Small intestine (tissue), 7 donors: ENCODE data around the gene CDH23. TPM values are rescaled to one million over a fixed set of nuclear protein-coding genes. Genes with fewer than 3 reads are reported as not detected.

ENCODE experiments used
- DNase-seq, 2 donors: peaks; one replicate each; pipeline versions ENCODE4 v3.0.0 to v3.0.0-alpha.2; 2013
- FAIRE-seq: peaks from 2 replicates; lab custom pipeline; 2012; peaks lifted over from hg19 to GRCh38; lab: Jason Lieb, UNC
- H3K27ac ChIP-seq, 3 donors: one replicate each; pipeline ENCODE4 v1.5.1; 2013; ENCODE audit warnings: low read length in 2 of 3, mild to moderate bottlenecking in 2 of 3, control low read depth in 1 of 3, inconsistent platforms in 1 of 3, low read depth in 1 of 3, moderate library complexity in 1 of 3
- H3K27me3 ChIP-seq, 3 donors: one replicate each; pipeline ENCODE4 v1.6.1; 2013; ENCODE audit warnings: low read length in 3 of 3, inconsistent platforms in 1 of 3; ENCODE audit not compliant: control insufficient read depth in 3 of 3, insufficient read depth in 3 of 3
- H3K36me3 ChIP-seq, 3 donors: one replicate each; pipeline ENCODE4 v1.6.1; 2013; ENCODE audit warnings: low read length in 3 of 3, inconsistent platforms in 1 of 3, low read depth in 1 of 3, mild to moderate bottlenecking in 1 of 3, moderate library complexity in 1 of 3; ENCODE audit not compliant: control insufficient read depth in 3 of 3, insufficient read depth in 2 of 3
- H3K4me1 ChIP-seq, 3 donors: one replicate each; pipeline ENCODE4 v1.6.1; 2013; ENCODE audit warnings: low read length in 2 of 3, inconsistent platforms in 1 of 3, low read depth in 1 of 3, mild to moderate bottlenecking in 1 of 3, moderate library complexity in 1 of 3; ENCODE audit not compliant: control insufficient read depth in 3 of 3, insufficient read depth in 2 of 3
- H3K4me3 ChIP-seq, 3 donors: one replicate each; pipeline ENCODE4 v1.5.1; 2013; ENCODE audit warnings: low read length in 3 of 3, control low read depth in 1 of 3, inconsistent platforms in 1 of 3, low read depth in 1 of 3, mild to moderate bottlenecking in 1 of 3, moderate library complexity in 1 of 3
- H3K9me3 ChIP-seq, 2 donors: one replicate each; pipeline ENCODE4 v1.6.1; 2013; ENCODE audit warnings: low read depth in 1 of 2, low read length in 1 of 2; ENCODE audit not compliant: control insufficient read depth in 2 of 2, insufficient read depth in 1 of 2
- whole genome bisulfite sequencing, 3 donors: extraction: QIAGEN DNeasy Blood & Tissue Kit; methylation state at CpG; one replicate each; pipeline ENCODE4 v1.1.7; 2013; 5-methylcytosine and 5-hydroxymethylcytosine counted together
- polyA plus RNA-seq, 4 donors: library from polyadenylated mRNA; stranded (reverse) in 3 of 4; unstranded in 1 of 4; fragments of 200-250 nt in 3 of 4; fragments of 120-200 nt in 1 of 4; gene quantifications; one replicate each; pipeline versions ENCODE4 v1.2.1 to v1.2.3, GENCODE V29; 2013
- donor health status: healthy with polysubstance abuse.
- donor health status: control.
- donor health status: control.
- donor health status: Bipolar disorder and iron deficiency.
- donor health status: healthy.

The CDH23 gene
- polyA plus RNA-seq, 4 donors, result 0.89 to 2.5 (median 1.6) TPM

- DNase-seq, result no peak
- 80 to 88% (median 82%) methylated on average over 9 of the region's 9 CpGs for WGBS, 3 donors
These were observed 63.9 kb downstream of the CDH23 start for GRCh38 chr10:71460615-71461014.

GRCh38 chr10:71461457-71461856 is 64.7 kb downstream of the CDH23 start:
- Histone ChIP-seq H3K4me1 (no peaks in the 10 kb centered on the region), H3K36me3 (no peaks in the 10 kb centered on the region), H3K9me3 (no peaks in the 10 kb centered on the region), H3K27me3 (peaks cover 0 to 2% (median 0%) of the 10 kb centered on the region in 3 donors), H3K4me3 (no peak overlapping the region), H3K27ac (no peak overlapping the region)
- WGBS, 3 donors, result 77 to 89% (median 82%) methylated on average over 13 of the region's 13 CpGs
- DNase-seq (no peak), FAIRE-seq (no peak)

More at GRCh38 chr10:71460615-71461014, 63.9 kb downstream of the CDH23 start:
- Histone ChIP-seq H3K4me1 (no peaks in the 10 kb centered on the region), H3K27me3 (peaks cover 0 to 10% (median 0%) of the 10 kb centered on the region in 3 donors), H3K27ac (no peak overlapping the region), H3K4me3 (no peak overlapping the region), H3K36me3 (no peaks in the 10 kb centered on the region), H3K9me3 (no peaks in the 10 kb centered on the region)
- FAIRE-seq, result no peak

- Histone ChIP-seq H3K36me3 (no peaks in the 10 kb centered on the region), H3K27me3 (peaks cover 0 to 2% (median 0%) of the 10 kb centered on the region in 3 donors), H3K4me1 (no peaks in the 10 kb centered on the region), H3K27ac (no peak overlapping the region), H3K9me3 (no peaks in the 10 kb centered on the region), H3K4me3 (no peak overlapping the region)
- DNase-seq (no peak), FAIRE-seq (no peak)
- 24 to 67% (median 46%) methylated on average over 19 of the region's 19 CpGs for WGBS, 3 donors
These were observed 65.6 kb downstream of the CDH23 start for GRCh38 chr10:71462062-71462935.

- no peak for DNase-seq
- no peak overlapping the region for H3K27ac ChIP-seq
- H3K9me3 ChIP-seq, result no peaks in the 10 kb centered on the region
- peaks cover 0 to 2% (median 0%) of the 10 kb centered on the region in 3 donors for H3K27me3 ChIP-seq
- WGBS, 3 donors, result 93 to 98% (median 95%) methylated on average over 7 of the region's 7 CpGs
- H3K36me3 ChIP-seq, result no peaks in the 10 kb centered on the region
- no peaks in the 10 kb centered on the region for H3K4me1 ChIP-seq
- H3K4me3 ChIP-seq, result no peak overlapping the region
- no peak for FAIRE-seq
These were observed 66.4 kb downstream of the CDH23 start for GRCh38 chr10:71463111-71463510.

- no peak for DNase-seq
- H3K27me3 ChIP-seq, result no peaks in the 10 kb centered on the region
- FAIRE-seq, result no peak
- no peak overlapping the region for H3K27ac ChIP-seq
- H3K36me3 ChIP-seq, result no peaks in the 10 kb centered on the region
- 80 to 82% (median 80%) methylated on average over 17 to 18 of the region's 18 CpGs for WGBS, 3 donors
- H3K4me3 ChIP-seq, result no peak overlapping the region
- H3K9me3 ChIP-seq, result no peaks in the 10 kb centered on the region
- no peaks in the 10 kb centered on the region for H3K4me1 ChIP-seq
These were observed 69.0 kb downstream of the CDH23 start for GRCh38 chr10:71465551-71466252.

- 82 to 92% (median 89%) methylated on average over 6 of the region's 6 CpGs for WGBS, 3 donors
- no peaks in the 10 kb centered on the region for H3K9me3 ChIP-seq
- DNase-seq (no peak), FAIRE-seq (no peak)
- H3K36me3 ChIP-seq, result no peaks in the 10 kb centered on the region
- no peaks in the 10 kb centered on the region for H3K27me3 ChIP-seq
- H3K4me3 ChIP-seq, result no peak overlapping the region
- H3K27ac ChIP-seq, result no peak overlapping the region
- H3K4me1 ChIP-seq, result no peaks in the 10 kb centered on the region
These were observed 69.6 kb downstream of the CDH23 start for GRCh38 chr10:71466330-71466729.

- Histone ChIP-seq H3K27me3 (no peaks in the 10 kb centered on the region), H3K36me3 (no peaks in the 10 kb centered on the region), H3K27ac (no peak overlapping the region), H3K9me3 (no peaks in the 10 kb centered on the region), H3K4me1 (peaks cover 0 to 1% (median 0%) of the 10 kb centered on the region in 3 donors), H3K4me3 (no peak overlapping the region)
- FAIRE-seq, result no peak
- DNase-seq, result no peak
- WGBS, 3 donors, result 82 to 93% (median 91%) methylated on average over 7 of the region's 7 CpGs
These were observed 70.4 kb downstream of the CDH23 start for GRCh38 chr10:71467161-71467560.

GRCh38 chr10:71467569-71468362 is 71.0 kb downstream of the CDH23 start:
- FAIRE-seq (no peak), DNase-seq (no peak)
- 91 to 95% (median 93%) methylated on average over 9 of the region's 9 CpGs for WGBS, 3 donors
- no peak overlapping the region for H3K4me3 ChIP-seq
- peaks cover 0 to 1% (median 0%) of the 10 kb centered on the region in 3 donors for H3K4me1 ChIP-seq
- H3K27me3 ChIP-seq, result no peaks in the 10 kb centered on the region
- H3K9me3 ChIP-seq, result no peaks in the 10 kb centered on the region
- no peak overlapping the region for H3K27ac ChIP-seq
- no peaks in the 10 kb centered on the region for H3K36me3 ChIP-seq
